Mesenchymal stem cell (in vitro differentiated cells and primary cell): ENCODE results near the gene HYDIN.
"Not testable (repeated sequence)": the region's sequence is repeated elsewhere in the genome, so short reads cannot be mapped to it uniquely, and the experiment has no call there.

Experiments
- DNase-seq: peaks from one replicate; pipeline ENCODE4 v3.0.0-alpha.2; 2013
- H2AFZ ChIP-seq: one replicate; pipeline ENCODE4 v1.6.1; 2013; ENCODE audit warnings: low read depth, mild to moderate bottlenecking, control low read depth, inconsistent platforms, low read length, moderate library complexity
- H2AK5ac ChIP-seq: 2 replicates; pipeline ENCODE4 v1.6.1; 2013; ENCODE audit warnings: low read length, moderate library complexity, mild to moderate bottlenecking, inconsistent platforms; ENCODE audit not compliant: severe bottlenecking
- H2BK120ac ChIP-seq: one replicate; pipeline ENCODE4 v1.6.1; 2013; ENCODE audit warnings: low read depth, mild to moderate bottlenecking, inconsistent platforms, low read length, moderate library complexity
- H2BK12ac ChIP-seq, 2 experiments: one replicate each; pipeline ENCODE4 v1.6.1; 2013; ENCODE audit warnings: inconsistent platforms in 2 of 2, low read length in 2 of 2, mild to moderate bottlenecking in 2 of 2, moderate library complexity in 2 of 2, control low read depth in 1 of 2
- H2BK15ac ChIP-seq: one replicate; pipeline ENCODE4 v1.6.1; 2013; ENCODE audit warnings: mild to moderate bottlenecking, low read depth, inconsistent platforms; ENCODE audit not compliant: poor library complexity, severe bottlenecking
- H2BK5ac ChIP-seq: 2 replicates; pipeline ENCODE4 v1.6.1; 2013; ENCODE audit warnings: low read depth, mild to moderate bottlenecking, low read length, control low read depth, inconsistent platforms; ENCODE audit not compliant: poor library complexity, severe bottlenecking
- H3K14ac ChIP-seq, 2 experiments: one replicate each; pipeline ENCODE4 v1.6.1; 2013; ENCODE audit warnings: inconsistent platforms in 2 of 2, low read length in 2 of 2, control low read depth in 1 of 2, mild to moderate bottlenecking in 1 of 2, moderate library complexity in 1 of 2
- H3K18ac ChIP-seq, 2 experiments: one replicate each; pipeline ENCODE4 v1.6.1; 2013; ENCODE audit warnings: inconsistent platforms in 2 of 2, low read length in 2 of 2, control low read depth in 1 of 2, low read depth in 1 of 2, mild to moderate bottlenecking in 1 of 2
- H3K23ac ChIP-seq, 2 experiments: one replicate each; pipeline ENCODE4 v1.6.1; 2013; ENCODE audit warnings: inconsistent platforms in 2 of 2, low read length in 2 of 2, mild to moderate bottlenecking in 2 of 2, moderate library complexity in 2 of 2, control low read depth in 1 of 2
- H3K27ac ChIP-seq: 2 replicates; pipeline ENCODE4 v1.5.1; 2013; ENCODE audit warnings: mild to moderate bottlenecking, moderate library complexity, low read length, control low read depth, inconsistent platforms; ENCODE audit not compliant: poor library complexity, severe bottlenecking
- H3K27me3 ChIP-seq, 2 experiments: 2 replicates each; pipeline versions ENCODE4 v1.6.1 to v1.7.0; 2013; ENCODE audit warnings: low read length in 2 of 2, mild to moderate bottlenecking in 2 of 2, moderate library complexity in 2 of 2, control low read depth in 1 of 2, inconsistent platforms in 1 of 2; ENCODE audit not compliant: control insufficient read depth in 1 of 2, insufficient read depth in 1 of 2
- H3K36me3 ChIP-seq, 2 experiments: 2 replicates each; pipeline versions ENCODE4 v1.6.1 to v1.7.0; 2013; ENCODE audit warnings: low read length in 2 of 2, control low read depth in 1 of 2, inconsistent platforms in 1 of 2, low read depth in 1 of 2, mild to moderate bottlenecking in 1 of 2; ENCODE audit not compliant: insufficient read depth in 2 of 2, control insufficient read depth in 1 of 2
- H3K4ac ChIP-seq, 2 experiments: one replicate each; pipeline ENCODE4 v1.6.1; 2013; ENCODE audit warnings: inconsistent platforms in 2 of 2, low read length in 2 of 2, mild to moderate bottlenecking in 2 of 2, moderate library complexity in 2 of 2, control low read depth in 1 of 2, low read depth in 1 of 2
- H3K4me1 ChIP-seq: 2 replicates; pipeline ENCODE4 v1.6.1; 2013; ENCODE audit warnings: low read depth, low read length, control low read depth; ENCODE audit not compliant: control insufficient read depth, insufficient read depth
- H3K4me2 ChIP-seq: 2 replicates; pipeline ENCODE4 v1.6.1; 2013; ENCODE audit warnings: low read length, mild to moderate bottlenecking, inconsistent platforms; ENCODE audit not compliant: poor library complexity, severe bottlenecking
- H3K4me3 ChIP-seq, 2 experiments: 2 replicates each; pipeline versions ENCODE4 v1.5.1 to v1.7.0; 2013; ENCODE audit warnings: low read length in 2 of 2, mild to moderate bottlenecking in 2 of 2, control low read depth in 1 of 2, low read depth in 1 of 2; ENCODE audit not compliant: insufficient read depth in 1 of 2
- H3K79me1 ChIP-seq: replicated peaks from 2 replicates; pipeline ENCODE4 v1.6.1; 2013; ENCODE audit warnings: mild to moderate bottlenecking, control low read depth, low read length, inconsistent platforms; ENCODE audit not compliant: poor library complexity, severe bottlenecking
- H3K9ac ChIP-seq: 2 replicates; pipeline ENCODE4 v1.7.0; 2013; ENCODE audit warnings: mild to moderate bottlenecking, low read length, moderate library complexity
- H3K9me3 ChIP-seq: 2 replicates; pipeline ENCODE4 v1.7.0; 2013; ENCODE audit warnings: mild to moderate bottlenecking, low read length; ENCODE audit not compliant: control insufficient read depth
- H4K8ac ChIP-seq: one replicate; pipeline ENCODE4 v1.6.1; 2013; ENCODE audit warnings: inconsistent platforms, mild to moderate bottlenecking, low read length, moderate library complexity
- H4K91ac ChIP-seq: one replicate; pipeline ENCODE4 v1.6.1; 2013; ENCODE audit warnings: mild to moderate bottlenecking, low read length, inconsistent platforms
- WGBS: methylation state at CpG from one replicate; pipeline ENCODE4 v1.1.7; 2013; ENCODE audit warnings: mixed read lengths; 5-methylcytosine and 5-hydroxymethylcytosine counted together

Gene HYDIN

GRCh38 chr16:71083573-71083972, 146.9 kb downstream of the HYDIN start:
- H2BK120ac ChIP-seq, H3K27ac ChIP-seq, H2AK5ac ChIP-seq, H3K4me3 ChIP-seq, H3K4ac ChIP-seq, H4K91ac ChIP-seq, DNase-seq, H2AFZ ChIP-seq, H3K9me3 ChIP-seq, H3K36me3 ChIP-seq, H3K27me3 ChIP-seq, H2BK15ac ChIP-seq, H3K79me1 ChIP-seq, H3K14ac ChIP-seq, H3K23ac ChIP-seq, H3K4me2 ChIP-seq, H3K9ac ChIP-seq, H2BK5ac ChIP-seq, H3K4me1 ChIP-seq, H3K18ac ChIP-seq, H2BK12ac ChIP-seq, H4K8ac ChIP-seq: not testable (repeated sequence)
- no CpG with 5 or more reads among the region's 6 CpGs for WGBS

DNA sequence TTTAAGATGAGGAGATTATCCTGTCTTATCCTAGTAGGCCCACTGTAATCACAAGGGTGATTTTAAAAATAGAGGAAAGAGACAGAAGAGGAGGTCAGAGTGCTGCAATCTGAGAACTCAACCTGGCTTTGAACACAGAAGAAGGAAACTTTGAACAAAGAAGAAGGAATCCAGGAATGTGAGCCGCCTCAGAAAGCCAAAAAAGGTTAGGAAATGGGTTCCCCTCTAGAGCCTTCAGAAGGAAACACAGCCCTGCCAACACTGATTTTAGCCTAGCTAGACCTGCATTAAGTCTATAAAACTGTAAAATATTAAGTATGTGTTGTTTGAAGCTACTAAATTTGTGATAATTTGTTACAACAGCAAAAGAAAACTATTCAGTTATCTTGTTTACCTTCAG, 149.7 kb downstream of the HYDIN start:
- H2AFZ ChIP-seq, H3K18ac ChIP-seq, H3K27me3 ChIP-seq, H3K4ac ChIP-seq, H4K91ac ChIP-seq, H2BK120ac ChIP-seq, H3K79me1 ChIP-seq, H3K27ac ChIP-seq, H2BK12ac ChIP-seq, H2BK15ac ChIP-seq, H3K23ac ChIP-seq, H3K4me2 ChIP-seq, H3K14ac ChIP-seq, H3K4me3 ChIP-seq, H3K36me3 ChIP-seq, H3K9ac ChIP-seq, DNase-seq, H4K8ac ChIP-seq, H2AK5ac ChIP-seq, H3K9me3 ChIP-seq, H3K4me1 ChIP-seq, H2BK5ac ChIP-seq: not testable (repeated sequence)
- no CpG with 5 or more reads among the region's 1 CpG for WGBS

GRCh38 chr16:71080262-71080661, 150.3 kb downstream of the HYDIN start:
- H4K8ac ChIP-seq, H3K4me2 ChIP-seq, H2AFZ ChIP-seq: not testable (repeated sequence)

GRCh38 chr16:71070651-71071050, 159.9 kb downstream of the HYDIN start:
- not testable (repeated sequence) for H2BK5ac ChIP-seq, H3K4me1 ChIP-seq, H3K4me2 ChIP-seq, H2BK12ac ChIP-seq, H3K4ac ChIP-seq, H3K79me1 ChIP-seq, H2AFZ ChIP-seq, H3K23ac ChIP-seq, H3K18ac ChIP-seq, H2BK15ac ChIP-seq, H3K36me3 ChIP-seq, H3K27me3 ChIP-seq, H4K91ac ChIP-seq, H3K9ac ChIP-seq, H3K27ac ChIP-seq, DNase-seq, H3K14ac ChIP-seq, H2AK5ac ChIP-seq, H3K9me3 ChIP-seq, H2BK120ac ChIP-seq, H3K4me3 ChIP-seq, H4K8ac ChIP-seq
- WGBS = no CpG with 5 or more reads among the region's 1 CpG

More at GRCh38 chr16:71080262-71080661, 150.3 kb downstream of the HYDIN start:
- not testable (repeated sequence) for H4K91ac ChIP-seq, H3K4me3 ChIP-seq, H2BK12ac ChIP-seq, H3K79me1 ChIP-seq, H3K4me1 ChIP-seq, H3K27me3 ChIP-seq, H2BK120ac ChIP-seq, H2AK5ac ChIP-seq, H3K14ac ChIP-seq, H2BK5ac ChIP-seq, DNase-seq, H3K18ac ChIP-seq, H3K9me3 ChIP-seq, H2BK15ac ChIP-seq, H3K27ac ChIP-seq, H3K36me3 ChIP-seq, H3K4ac ChIP-seq, H3K23ac ChIP-seq, H3K9ac ChIP-seq
- no CpG with 5 or more reads among the region's 1 CpG for WGBS
